Measurements from ENCODE around the gene HAO1.

DNA sequence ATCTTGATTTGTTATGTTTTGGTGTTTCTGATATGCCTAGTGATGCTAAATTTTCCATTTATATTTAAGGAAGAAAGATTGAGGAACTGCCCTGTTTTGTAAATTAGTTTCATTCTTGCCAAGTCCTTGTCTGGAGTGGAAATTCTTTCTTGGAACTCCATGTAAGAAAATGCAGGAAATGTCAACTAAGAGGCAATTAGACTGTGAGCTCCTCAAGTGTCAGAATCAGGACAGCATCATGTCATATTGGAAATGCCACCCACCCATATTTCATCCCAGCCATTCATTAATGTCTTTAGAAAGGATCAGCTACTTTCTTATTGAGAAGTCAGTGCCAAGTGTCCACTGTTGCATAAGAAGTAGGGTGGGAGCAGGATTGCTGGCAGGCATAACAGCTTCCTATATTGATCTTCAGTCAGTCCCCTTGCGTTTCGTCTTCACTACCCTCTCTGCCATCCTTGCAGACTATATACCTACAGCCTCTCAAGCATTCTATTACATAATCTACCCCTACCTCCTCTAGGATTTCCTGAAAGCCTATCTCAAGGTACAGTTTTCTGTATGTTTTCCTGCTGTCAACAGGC lies 42.4 kb downstream of the HAO1 start:
- TF ChIP-seq EZH2 (IDR thresholded peaks at IDR 0.05; ENCODE audit: insufficient read depth, poor library complexity, severe bottlenecking) (no peak), EZH2phosphoT487 (IDR thresholded peaks at IDR 0.05; ENCODE audit: insufficient read depth, low read depth) (no peak)
